Heart right ventricle (tissue), 16 donors: ENCODE results near the gene USP12. TPM values are rescaled to one million over a fixed set of nuclear protein-coding genes. Genes with fewer than 3 reads are reported as not detected.

Source experiments
- ATAC-seq, 8 donors: fragments of 200-7000 bp; cut with Tn5 transposase; one replicate each; pipeline ENCODE4 v1.9.1; 2020; ENCODE audit warnings: mild to moderate bottlenecking in 8 of 8, moderate library complexity in 8 of 8, moderate number of reproducible peaks in 1 of 8
- DNase-seq, 2 donors: peaks; one replicate each; pipeline ENCODE4 v3.0.0-alpha.2; 2020
- H3K27ac ChIP-seq, 10 donors: fragments of 200-600 bp; sonication (generic) in 2 of 10; one replicate each; pipeline versions ENCODE4 v1.5.0 to v1.8.0; 2020 to 2022; ENCODE audit warnings: mild to moderate bottlenecking in 3 of 10
- H3K27me3 ChIP-seq, 7 donors: fragments of 200-600 bp; one replicate each; pipeline ENCODE4 v1.8.0; 2021 to 2022; ENCODE audit warnings: mild to moderate bottlenecking in 2 of 7
- H3K36me3 ChIP-seq, 9 donors: fragments of 200-600 bp; sonication (generic) in 1 of 9; one replicate each; pipeline versions ENCODE4 v1.5.0 to v1.8.0; 2020 to 2022; ENCODE audit warnings: mild to moderate bottlenecking in 2 of 9
- H3K4me1 ChIP-seq, 9 donors: fragments of 200-600 bp; sonication (generic) in 1 of 9; one replicate each; pipeline versions ENCODE4 v1.5.0 to v1.8.0; 2020 to 2022; ENCODE audit warnings: mild to moderate bottlenecking in 4 of 9
- H3K4me3 ChIP-seq, 10 donors: fragments of 200-600 bp; sonication (generic) in 2 of 10; one replicate each; pipeline versions ENCODE4 v1.5.0 to v1.8.0; 2020 to 2022; ENCODE audit warnings: mild to moderate bottlenecking in 7 of 10, moderate library complexity in 2 of 10
- H3K9me3 ChIP-seq, 11 donors: fragments of 200-600 bp in 10 of 11; sonication (generic) in 2 of 11; one replicate each; pipeline versions ENCODE4 v1.5.0 to v1.8.0; 2013 to 2022; ENCODE audit warnings: mild to moderate bottlenecking in 2 of 11, control low read depth in 1 of 11, moderate library complexity in 1 of 11
- CTCF ChIP-seq, 9 donors: fragments of 200-600 bp; sonication (generic) in 2 of 9; IDR thresholded peaks; one replicate each; pipeline versions ENCODE4 v1.5.0 to v1.8.0; 2021 to 2022; ENCODE audit warnings: antibody characterized with exemption in 9 of 9, mild to moderate bottlenecking in 5 of 9, moderate library complexity in 1 of 9
- WGBS, 2 donors: extraction: QIAGEN DNeasy Blood & Tissue Kit; methylation state at CpG; one replicate each; pipeline ENCODE4 v1.1.7; 2013; ENCODE audit warnings: inconsistent platforms in 1 of 2; 5-methylcytosine and 5-hydroxymethylcytosine counted together
- intact Hi-C, 10 donors: fragments of 100-400 bp; cut with DNase I; formaldehyde crosslinking; loops; one replicate each; pipeline versions ENCODE4 v1.11.1 to v1.14.2; 2022
- polyA plus RNA-seq, 2 donors: library from polyadenylated mRNA; stranded (reverse); fragments of 200-250 nt; gene quantifications; one replicate each; pipeline ENCODE4 v1.2.3, GENCODE V29; 2013
- total RNA-seq, 10 donors: library from RNA; stranded (reverse); fragmentation: NEBNext Ultra II Directional in 3 of 10; extraction: Animal tissue kit (Norgen Biotek cat#: 25700) in 3 of 10; gene quantifications; one replicate each; pipeline versions ENCODE4 v1.2.1 to v1.2.4, GENCODE V29; 2021 to 2023
- donor health status: Arrhythmogenic right ventricular cardiomyopathy.
- donor health status: ischemic (EF 13 %, LVEDD 7.1; RV severe dilation, severe dysfunction).
- donor health status: healthy with polysubstance abuse.
- donor health status: DM: no; HTN: yes; CAD: no.
- donor health status: DM: no; HTN: no; CAD: no.
- donor health status: ischemic (EF 25% LVEDD 6.9; RV normal size, moderate dysfunction).
- donor health status: ischemic (EF 25% LVEDD 5.7; RV mildly dilated, moderate dysfunction).
- donor health status: healthy.
- donor health status: DM: yes; HTN: yes; CAD: no.
- donor health status: Ischemic cardiomyopathy.
- donor health status: ischemic (EF 35%, LVEDD 5.7; RV mildly dilated, moderate dysfunction).
- donor health status: nonischemic (EF 11% LVEDD 7.7; RV severe dilation, severe dysfunction).
- donor health status: DM: yes; HTN: yes; CAD: no.
- donor health status: PGD.
- donor health status: ischemic (EF 29% LVEDD 5.4; RV normal size, mild dysfunction).
- donor health status: nonischemic (EF 23%, LVEDD 6.1; RV moderate dilation, normal function).

USP12 gene
- total and polyA plus RNA-seq, 12 donors: 4.3 to 22.9 (median 19.0) TPM

GRCh38 chr13:27171827-27172494 is 350 bp upstream of the USP12 start:
- Histone ChIP-seq H3K9me3 (no peaks in the 10 kb centered on the region), H3K27ac (peak overlapping the region; percentile 81 to 97 (median 95)), H3K4me3 (peak overlapping the region; percentile 79 to 97 (median 87)), H3K27me3 (no peaks in the 10 kb centered on the region), H3K36me3 (no peaks in the 10 kb centered on the region), H3K4me1 (peaks cover 11 to 63% (median 38%) of the 10 kb centered on the region in 9 donors)
- TF ChIP-seq CTCF (IDR thresholded peaks at IDR 0.05): peak in 7 of 9 donors; percentile 17 to 56 (median 29)
- ATAC-seq (peak; percentile 94 to 99 (median 96)), DNase-seq (peak; percentile 90 to 95)
- 0 to 1% methylated on average over 40 to 73 of the region's 73 CpGs for WGBS, 2 donors
- intact Hi-C loops: loop anchor here in 8 of 10 donors (2.0 to 10.0 kb wide), 8 partner anchors 40 to 187 kb away; partner anchors contain the start of genes RPL21 (in 8 of the 8) and RASL11A (in 2 of the 8)

- H3K9me3 ChIP-seq: no peaks in the 10 kb centered on the region
- H3K36me3 ChIP-seq: no peaks in the 10 kb centered on the region
- peak overlapping the region; percentile 75 to 97 (median 92) for H3K27ac ChIP-seq
- DNase-seq: peak; percentile 38 to 50
- TF ChIP-seq CTCF (IDR thresholded peaks at IDR 0.05): no peak
- peak in 7 of 8 donors; percentile 2 to 21 (median 8) for ATAC-seq
- no peaks in the 10 kb centered on the region for H3K27me3 ChIP-seq
- H3K4me1 ChIP-seq: peaks cover 11 to 70% (median 51%) of the 10 kb centered on the region in 9 donors
- intact Hi-C loops: loop anchor here in 8 of 10 donors (2.0 to 10.0 kb wide), 8 partner anchors 38 to 186 kb away; partner anchors contain the start of genes RPL21 (in 8 of the 8) and RASL11A (in 2 of the 8)
- peak overlapping the region; percentile 37 to 93 (median 85) for H3K4me3 ChIP-seq
- WGBS, 2 donors: 1% methylated on average over 51 to 56 of the region's 56 CpGs
These were observed 931 bp downstream of the USP12 start for GRCh38 chr13:27170516-27171243.

GRCh38 chr13:27170221-27170515 is 1.4 kb downstream of the USP12 start:
- Histone ChIP-seq H3K4me3 (peak overlapping the region; percentile 37 to 93 (median 85)), H3K36me3 (no peaks in the 10 kb centered on the region), H3K4me1 (peaks cover 11 to 71% (median 53%) of the 10 kb centered on the region in 9 donors), H3K27me3 (no peaks in the 10 kb centered on the region), H3K27ac (peak overlapping the region; percentile 75 to 97 (median 92)), H3K9me3 (no peaks in the 10 kb centered on the region)
- DNase-seq (no peak), ATAC-seq (no peak)
- WGBS, 2 donors: 28 to 30% methylated on average over 4 of the region's 4 CpGs
- intact Hi-C loops: loop anchor here in 8 of 10 donors (2.0 to 10.0 kb wide), 8 partner anchors 38 to 185 kb away; partner anchors contain the start of genes RPL21 (in 8 of the 8) and RASL11A (in 2 of the 8)
- no peak for TF ChIP-seq CTCF (IDR thresholded peaks at IDR 0.05)

GRCh38 chr13:27168906-27169657 is 2.5 kb downstream of the USP12 start:
- peaks cover 11 to 70% (median 57%) of the 10 kb centered on the region in 9 donors for H3K4me1 ChIP-seq

More at GRCh38 chr13:27168906-27169657, 2.5 kb downstream of the USP12 start:
- Histone ChIP-seq H3K4me3 (peak overlapping the region in 1 of 10 donors; percentile 6), H3K27ac (peak overlapping the region in 2 of 10 donors; percentile 2 to 7), H3K9me3 (no peaks in the 10 kb centered on the region), H3K36me3 (no peaks in the 10 kb centered on the region), H3K27me3 (no peaks in the 10 kb centered on the region)
- WGBS, 2 donors: 49 to 63% methylated on average over 8 of the region's 8 CpGs
- TF ChIP-seq CTCF (IDR thresholded peaks at IDR 0.05): no peak
- ATAC-seq: no peak
- intact Hi-C loops: no loop called here
- DNase-seq: no peak
